Astrocyte of the spinal cord (primary cell): Measurements from ENCODE around the gene EIF1B.

ENCODE experiments used
- DNase-seq: peaks from one replicate; pipeline ENCODE4 v3.0.0; 2011; ENCODE audit warnings: low read depth, low spot score
- H3K4me3 ChIP-seq: 2 replicates; pipeline ENCODE4 v1.5.1; 2011; ENCODE audit warnings: low read depth, mild to moderate bottlenecking, low read length, moderate library complexity
- CTCF ChIP-seq: IDR thresholded peaks from 2 replicates; pipeline ENCODE4 v1.5.1; 2012; ENCODE audit warnings: low read depth, mild to moderate bottlenecking, low read length, inconsistent platforms
- in situ Hi-C: cut with HindIII; loops from 2 replicates; pipeline ENCODE4 v1.10.0; 2017; ENCODE audit warnings: low sequenced_read_pairs

Gene EIF1B

GRCh38 chr3:40309418-40309924 is at the start of gene EIF1B:
EIF1B (plus strand) TSS chr3:40309707; CDS start chr3:40309942, 235 bp downstream.
- in situ Hi-C loops = no loop called here
- peak; percentile 99 for DNase-seq
- peak; percentile 90 for TF ChIP-seq CTCF
- H3K4me3 ChIP-seq = peak within 1 kb of the TSS; percentile 95

GRCh38 chr3:40262331-40262730 is 47.2 kb upstream of the EIF1B start:
- no peak for TF ChIP-seq CTCF
- in situ Hi-C loops = no loop called here
- H3K4me3 ChIP-seq = no peak overlapping the region
- DNase-seq = no peak

- in situ Hi-C loops = no loop called here
- no peak overlapping the region for H3K4me3 ChIP-seq
- DNase-seq = no peak
- TF ChIP-seq CTCF = no peak
These were observed 45.1 kb upstream of the EIF1B start for GRCh38 chr3:40264451-40264850.

GRCh38 chr3:40265181-40265580 is 44.3 kb upstream of the EIF1B start:
- in situ Hi-C loops = no loop called here
- H3K4me3 ChIP-seq = no peak overlapping the region
- DNase-seq = no peak
- no peak for TF ChIP-seq CTCF

GRCh38 chr3:40267937-40268724 is 41.4 kb upstream of the EIF1B start:
- TF ChIP-seq CTCF = no peak
- no peak overlapping the region for H3K4me3 ChIP-seq
- no peak for DNase-seq
- in situ Hi-C loops = no loop called here

- no peak for DNase-seq
- in situ Hi-C loops = no loop called here
- no peak overlapping the region for H3K4me3 ChIP-seq
- TF ChIP-seq CTCF = no peak
These were observed 40.5 kb upstream of the EIF1B start for GRCh38 chr3:40268802-40269524.
